Measurements from ENCODE around the gene FBXL19.

FBXL19 gene

GRCh38 chr16:30896889-30897733, 26.3 kb upstream of the FBXL19 start:
- Histone ChIP-seq H3K36me3 (ENCODE audit: control insufficient read depth, insufficient read depth, low read length) (no peaks in the 10 kb centered on the region), H3K9ac (ENCODE audit: low read depth, low read length) (no peak overlapping the region), H3K4me3 (ENCODE audit: low read depth, low read length) (peak overlapping the region; percentile 66), H3K9me3 (ENCODE audit: control insufficient read depth, insufficient read depth, low read length) (no peaks in the 10 kb centered on the region), H3K27me3 (ENCODE audit: control insufficient read depth, insufficient read depth, low read length) (peaks cover 32% of the 10 kb centered on the region), H3K4me1 (ENCODE audit: control insufficient read depth, insufficient read depth, low read length) (peaks cover 6% of the 10 kb centered on the region)

GRCh38 chr16:30899794-30900193, 23.6 kb upstream of the FBXL19 start:
- H3K36me3 ChIP-seq (ENCODE audit: control insufficient read depth, insufficient read depth, low read length), result no peaks in the 10 kb centered on the region
- no peak overlapping the region for H3K4me3 ChIP-seq (ENCODE audit: low read depth, low read length)
- no peak overlapping the region for H3K9ac ChIP-seq (ENCODE audit: low read depth, low read length)
- H3K27me3 ChIP-seq (ENCODE audit: control insufficient read depth, insufficient read depth, low read length), result peaks cover 29% of the 10 kb centered on the region
- H3K4me1 ChIP-seq (ENCODE audit: control insufficient read depth, insufficient read depth, low read length), result peaks cover 9% of the 10 kb centered on the region
- no peaks in the 10 kb centered on the region for H3K9me3 ChIP-seq (ENCODE audit: control insufficient read depth, insufficient read depth, low read length)

- Histone ChIP-seq H3K4me1 (ENCODE audit: control insufficient read depth, insufficient read depth, low read length) (peaks cover 7% of the 10 kb centered on the region), H3K9ac (ENCODE audit: low read depth, low read length) (no peak overlapping the region), H3K4me3 (ENCODE audit: low read depth, low read length) (no peak overlapping the region), H3K36me3 (ENCODE audit: control insufficient read depth, insufficient read depth, low read length) (no peaks in the 10 kb centered on the region), H3K27me3 (ENCODE audit: control insufficient read depth, insufficient read depth, low read length) (peaks cover 22% of the 10 kb centered on the region), H3K9me3 (ENCODE audit: control insufficient read depth, insufficient read depth, low read length) (no peaks in the 10 kb centered on the region)
Observed at GRCh38 chr16:30900588-30900987, 22.8 kb upstream of the FBXL19 start.

- H3K4me1 ChIP-seq (ENCODE audit: control insufficient read depth, insufficient read depth, low read length), result peaks cover 3% of the 10 kb centered on the region
- H3K27me3 ChIP-seq (ENCODE audit: control insufficient read depth, insufficient read depth, low read length), result peaks cover 22% of the 10 kb centered on the region
- no peaks in the 10 kb centered on the region for H3K36me3 ChIP-seq (ENCODE audit: control insufficient read depth, insufficient read depth, low read length)
- peak overlapping the region; percentile 37 for H3K4me3 ChIP-seq (ENCODE audit: low read depth, low read length)
- no peak overlapping the region for H3K9ac ChIP-seq (ENCODE audit: low read depth, low read length)
- no peaks in the 10 kb centered on the region for H3K9me3 ChIP-seq (ENCODE audit: control insufficient read depth, insufficient read depth, low read length)
Observed at GRCh38 chr16:30901201-30902028, 22.0 kb upstream of the FBXL19 start.

- no peaks in the 10 kb centered on the region for H3K36me3 ChIP-seq (ENCODE audit: control insufficient read depth, insufficient read depth, low read length)
- H3K4me3 ChIP-seq (ENCODE audit: low read depth, low read length), result peak overlapping the region; percentile 55
- H3K9ac ChIP-seq (ENCODE audit: low read depth, low read length), result no peak overlapping the region
Observed at GRCh38 chr16:30902029-30902972, 21.1 kb upstream of the FBXL19 start.

GRCh38 chr16:30903002-30903401, 20.4 kb upstream of the FBXL19 start:
- H3K36me3 ChIP-seq (ENCODE audit: control insufficient read depth, insufficient read depth, low read length), result no peaks in the 10 kb centered on the region
- H3K9ac ChIP-seq (ENCODE audit: low read depth, low read length), result no peak overlapping the region
- peaks cover 3% of the 10 kb centered on the region for H3K4me1 ChIP-seq (ENCODE audit: control insufficient read depth, insufficient read depth, low read length)
- H3K9me3 ChIP-seq (ENCODE audit: control insufficient read depth, insufficient read depth, low read length), result no peaks in the 10 kb centered on the region
- no peak overlapping the region for H3K4me3 ChIP-seq (ENCODE audit: low read depth, low read length)
- H3K27me3 ChIP-seq (ENCODE audit: control insufficient read depth, insufficient read depth, low read length), result peaks cover 22% of the 10 kb centered on the region

More at GRCh38 chr16:30902029-30902972, 21.1 kb upstream of the FBXL19 start:
- peaks cover 22% of the 10 kb centered on the region for H3K27me3 ChIP-seq (ENCODE audit: control insufficient read depth, insufficient read depth, low read length)
- no peaks in the 10 kb centered on the region for H3K9me3 ChIP-seq (ENCODE audit: control insufficient read depth, insufficient read depth, low read length)
- H3K4me1 ChIP-seq (ENCODE audit: control insufficient read depth, insufficient read depth, low read length), result peaks cover 3% of the 10 kb centered on the region

GRCh38 chr16:30903596-30903995, 19.8 kb upstream of the FBXL19 start:
- H3K27me3 ChIP-seq (ENCODE audit: control insufficient read depth, insufficient read depth, low read length), result peaks cover 22% of the 10 kb centered on the region
- H3K9ac ChIP-seq (ENCODE audit: low read depth, low read length), result no peak overlapping the region
- H3K36me3 ChIP-seq (ENCODE audit: control insufficient read depth, insufficient read depth, low read length), result no peaks in the 10 kb centered on the region
- no peak overlapping the region for H3K4me3 ChIP-seq (ENCODE audit: low read depth, low read length)
- no peaks in the 10 kb centered on the region for H3K9me3 ChIP-seq (ENCODE audit: control insufficient read depth, insufficient read depth, low read length)
- peaks cover 3% of the 10 kb centered on the region for H3K4me1 ChIP-seq (ENCODE audit: control insufficient read depth, insufficient read depth, low read length)

GRCh38 chr16:30904114-30904780, 19.1 kb upstream of the FBXL19 start:
- Histone ChIP-seq H3K4me3 (ENCODE audit: low read depth, low read length) (no peak overlapping the region), H3K9ac (ENCODE audit: low read depth, low read length) (no peak overlapping the region), H3K9me3 (ENCODE audit: control insufficient read depth, insufficient read depth, low read length) (no peaks in the 10 kb centered on the region), H3K4me1 (ENCODE audit: control insufficient read depth, insufficient read depth, low read length) (peaks cover 3% of the 10 kb centered on the region), H3K36me3 (ENCODE audit: control insufficient read depth, insufficient read depth, low read length) (no peaks in the 10 kb centered on the region), H3K27me3 (ENCODE audit: control insufficient read depth, insufficient read depth, low read length) (peaks cover 17% of the 10 kb centered on the region)

- H3K9ac ChIP-seq (ENCODE audit: low read depth, low read length), result no peak overlapping the region
- H3K4me1 ChIP-seq (ENCODE audit: control insufficient read depth, insufficient read depth, low read length), result peaks cover 13% of the 10 kb centered on the region
- H3K4me3 ChIP-seq (ENCODE audit: low read depth, low read length), result no peak overlapping the region
- H3K36me3 ChIP-seq (ENCODE audit: control insufficient read depth, insufficient read depth, low read length), result no peaks in the 10 kb centered on the region
- no peaks in the 10 kb centered on the region for H3K9me3 ChIP-seq (ENCODE audit: control insufficient read depth, insufficient read depth, low read length)
- H3K27me3 ChIP-seq (ENCODE audit: control insufficient read depth, insufficient read depth, low read length), result peaks cover 3% of the 10 kb centered on the region
Observed at GRCh38 chr16:30907064-30907463, 16.3 kb upstream of the FBXL19 start.

GRCh38 chr16:30910427-30911029, 12.8 kb upstream of the FBXL19 start:
- no peaks in the 10 kb centered on the region for H3K9me3 ChIP-seq (ENCODE audit: control insufficient read depth, insufficient read depth, low read length)
- H3K36me3 ChIP-seq (ENCODE audit: control insufficient read depth, insufficient read depth, low read length), result no peaks in the 10 kb centered on the region
- no peak overlapping the region for H3K9ac ChIP-seq (ENCODE audit: low read depth, low read length)
- H3K4me3 ChIP-seq (ENCODE audit: low read depth, low read length), result peak overlapping the region; percentile 16
- peaks cover 10% of the 10 kb centered on the region for H3K4me1 ChIP-seq (ENCODE audit: control insufficient read depth, insufficient read depth, low read length)
- H3K27me3 ChIP-seq (ENCODE audit: control insufficient read depth, insufficient read depth, low read length), result no peaks in the 10 kb centered on the region

Data from iPS-15b (cell line).